Body of pancreas (tissue), 4 donors: ENCODE measurements around the gene NLGN3. TPM values are rescaled to one million over a fixed set of nuclear protein-coding genes. Genes with fewer than 3 reads are reported as not detected.

Experiments used
- ATAC-seq: fragments of 150-250 bp; one replicate; pipeline ENCODE4 v1.9.1; 2016
- DNase-seq, 4 donors: peaks; one replicate each; pipeline ENCODE4 v3.0.0-alpha.2; 2019
- H3K27ac ChIP-seq, 4 donors: fragments of 200-600 bp; sonication (generic); 1 replicate in 3 of 4; 2 replicates in 1 of 4; pipeline versions ENCODE4 v1.5.1 to v1.6.1; 2016 to 2019; ENCODE audit warnings: mild to moderate bottlenecking in 1 of 4, mixed read lengths in 1 of 4, moderate library complexity in 1 of 4
- H3K27me3 ChIP-seq, 2 donors: fragments of 200-600 bp; sonication (generic); one replicate each; pipeline ENCODE4 v1.6.0; 2016; ENCODE audit warnings: mild to moderate bottlenecking in 1 of 2
- H3K36me3 ChIP-seq, 2 donors: fragments of 200-600 bp; sonication (generic); replicated peaks in 1 of 2; 2 replicates each; pipeline ENCODE4 v1.5.1; 2016; ENCODE audit warnings: low read depth in 2 of 2; ENCODE audit not compliant: insufficient read depth in 1 of 2
- H3K4me1 ChIP-seq: fragments of 200-600 bp; sonication (generic); one replicate; pipeline ENCODE4 v1.6.0; 2016
- H3K4me3 ChIP-seq, 2 donors: fragments of 200-600 bp; sonication (generic); 1 replicate in 1 of 2; 2 replicates in 1 of 2; pipeline ENCODE4 v1.5.1; 2016 to 2019
- H3K9me3 ChIP-seq, 3 donors: fragments of 200-600 bp; sonication (generic); 1 replicate in 2 of 3; 2 replicates in 1 of 3; pipeline ENCODE4 v1.5.1; 2016
- CTCF ChIP-seq, 7 experiments: fragments of 450-650 bp in 4 of 7; fragments of 200-600 bp in 3 of 7; sonication (generic) in 3 of 7; IDR thresholded peaks; one replicate each; pipeline ENCODE4 v1.5.1; 2016 to 2019; ENCODE audit warnings: antibody characterized with exemption in 7 of 7
- POLR2A ChIP-seq, 3 donors: fragments of 450-650 bp; IDR thresholded peaks; one replicate each; pipeline ENCODE4 v1.6.1; 2016; ENCODE audit warnings: antibody characterized with exemption in 3 of 3, mild to moderate bottlenecking in 2 of 3
- WGBS, 2 donors: methylation state at CpG; one replicate each; pipeline ENCODE4 v1.1.5; 2017; 5-methylcytosine and 5-hydroxymethylcytosine counted together
- intact Hi-C: fragments of 100-400 bp; cut with DNase I; formaldehyde crosslinking; loops from one replicate; pipeline ENCODE4 v1.15.1; 2023
- total RNA-seq, 2 donors: library from RNA; depleted of rRNA; stranded (reverse); fragments of >200 nt; gene quantifications; one replicate each; pipeline ENCODE4 v1.1.0, GENCODE V29; 2016

The NLGN3 gene
- total RNA-seq, 2 donors from 2014 or later: 1.0 TPM; not detected in 1

GRCh38 chrX:71154196-71154595, 9.6 kb downstream of the NLGN3 start:
- intact Hi-C loops: no loop called here
- no peak for TF ChIP-seq POLR2A (IDR thresholded peaks at IDR 0.05)
- no peak for TF ChIP-seq CTCF (IDR thresholded peaks at IDR 0.05)
- 74% methylated on average over 3 of the region's 7 CpGs; no CpG with 5 or more reads in 1 of the 2 donors for WGBS, 2 donors
- DNase-seq: no peak
- no peaks in the 10 kb centered on the region for H3K4me1 ChIP-seq
- no peaks in the 10 kb centered on the region for H3K27me3 ChIP-seq
- no peaks in the 10 kb centered on the region for H3K9me3 ChIP-seq
- H3K36me3 ChIP-seq: no peaks in the 10 kb centered on the region
- no peak overlapping the region for H3K27ac ChIP-seq
- no peak overlapping the region for H3K4me3 ChIP-seq
- no peak for ATAC-seq

- H3K4me3 ChIP-seq: no peak overlapping the region
- H3K27me3 ChIP-seq: no peaks in the 10 kb centered on the region
- no peaks in the 10 kb centered on the region for H3K4me1 ChIP-seq
- H3K27ac ChIP-seq: no peak overlapping the region
- no peaks in the 10 kb centered on the region for H3K36me3 ChIP-seq
- ATAC-seq (no peak), DNase-seq (no peak)
- no peaks in the 10 kb centered on the region for H3K9me3 ChIP-seq
- no peak for TF ChIP-seq CTCF (IDR thresholded peaks at IDR 0.05)
- no peak for TF ChIP-seq POLR2A (IDR thresholded peaks at IDR 0.05)
- intact Hi-C loops: no loop called here
- WGBS, 2 donors: 58 to 83% methylated on average over 1 to 2 of the region's 3 CpGs
These were observed 10.0 kb downstream of the NLGN3 start for GRCh38 chrX:71154641-71155040.

GRCh38 chrX:71158603-71159002, 14.0 kb downstream of the NLGN3 start:
- 71 to 79% methylated on average over 6 of the region's 6 CpGs for WGBS, 2 donors
- Histone ChIP-seq H3K36me3 (no peaks in the 10 kb centered on the region), H3K9me3 (no peaks in the 10 kb centered on the region), H3K27me3 (no peaks in the 10 kb centered on the region), H3K27ac (no peak overlapping the region), H3K4me3 (no peak overlapping the region), H3K4me1 (no peaks in the 10 kb centered on the region)
- ATAC-seq (no peak), DNase-seq (no peak)
- intact Hi-C loops: no loop called here
- no peak for TF ChIP-seq CTCF (IDR thresholded peaks at IDR 0.05)
- TF ChIP-seq POLR2A (IDR thresholded peaks at IDR 0.05): no peak

GRCh38 chrX:71159335-71159734, 14.7 kb downstream of the NLGN3 start:
- Histone ChIP-seq H3K4me3 (no peak overlapping the region), H3K27me3 (no peaks in the 10 kb centered on the region), H3K9me3 (no peaks in the 10 kb centered on the region), H3K4me1 (no peaks in the 10 kb centered on the region), H3K36me3 (no peaks in the 10 kb centered on the region), H3K27ac (no peak overlapping the region)
- intact Hi-C loops: no loop called here
- no peak for DNase-seq
- ATAC-seq: no peak
- 67 to 83% methylated on average over 3 to 5 of the region's 5 CpGs for WGBS, 2 donors
- TF ChIP-seq POLR2A (IDR thresholded peaks at IDR 0.05) (no peak), CTCF (IDR thresholded peaks at IDR 0.05) (no peak)

- H3K27ac ChIP-seq: no peak overlapping the region
- WGBS, 2 donors: 79 to 88% methylated on average over 3 of the region's 3 CpGs
- intact Hi-C loops: no loop called here
- no peak for DNase-seq
- no peak overlapping the region for H3K4me3 ChIP-seq
- no peaks in the 10 kb centered on the region for H3K9me3 ChIP-seq
- no peaks in the 10 kb centered on the region for H3K27me3 ChIP-seq
- no peaks in the 10 kb centered on the region for H3K36me3 ChIP-seq
- H3K4me1 ChIP-seq: no peaks in the 10 kb centered on the region
- TF ChIP-seq CTCF (IDR thresholded peaks at IDR 0.05): no peak
- no peak for ATAC-seq
These were observed 15.8 kb downstream of the NLGN3 start for GRCh38 chrX:71160475-71160874.
